DOHH2 (cell line): ENCODE measurements around the gene SLBP.

Source experiments
- H3F3A ChIP-seq: fragments of 200-600 bp; sonication (generic), shearing (Covaris generic); 2 replicates; pipeline ENCODE4 v1.6.0; 2016; ENCODE audit warnings: antibody characterized with exemption, mild to moderate bottlenecking; ENCODE audit not compliant: control insufficient read depth, insufficient read depth
- H3K27ac ChIP-seq: fragments of 200-600 bp; sonication (generic); 2 replicates; pipeline ENCODE4 v1.5.1; 2014; ENCODE audit warnings: low read depth, mild to moderate bottlenecking, low read length, moderate library complexity
- H3K27me3 ChIP-seq: fragments of 200-600 bp; sonication (generic); 2 replicates; pipeline ENCODE4 v1.6.1; 2014; ENCODE audit warnings: mild to moderate bottlenecking, low read length, mixed read lengths; ENCODE audit not compliant: control insufficient read depth
- H3K36me3 ChIP-seq: fragments of 200-600 bp; sonication (generic); 2 replicates; pipeline ENCODE4 v1.6.1; 2014; ENCODE audit warnings: mild to moderate bottlenecking, low read length, moderate library complexity, mixed read lengths; ENCODE audit not compliant: control insufficient read depth
- H3K4me1 ChIP-seq: fragments of 200-600 bp; sonication (generic); 2 replicates; pipeline ENCODE4 v1.6.1; 2014; ENCODE audit warnings: mild to moderate bottlenecking, low read length, mixed read lengths; ENCODE audit not compliant: control insufficient read depth
- H3K4me2 ChIP-seq: fragments of 200-600 bp; sonication (generic); 2 replicates; pipeline ENCODE4 v1.6.0; 2014; ENCODE audit warnings: mild to moderate bottlenecking, low read length, moderate library complexity
- H3K4me3 ChIP-seq: fragments of 200-600 bp; sonication (generic); 2 replicates; pipeline ENCODE4 v1.5.1; 2014; ENCODE audit warnings: mild to moderate bottlenecking, low read length, mixed read lengths
- H3K79me2 ChIP-seq: fragments of 200-600 bp; sonication (generic); 2 replicates; pipeline ENCODE4 v1.6.1; 2014; ENCODE audit warnings: mild to moderate bottlenecking, low read length, mixed read lengths; ENCODE audit not compliant: control insufficient read depth
- H3K9me2 ChIP-seq: fragments of 200-600 bp; sonication (generic); replicated peaks from 2 replicates; pipeline ENCODE4 v1.6.1; 2014; ENCODE audit warnings: mild to moderate bottlenecking, low read length, mixed read lengths; ENCODE audit not compliant: control insufficient read depth
- H3K9me3 ChIP-seq: fragments of 200-600 bp; sonication (generic); 2 replicates; pipeline ENCODE4 v1.6.1; 2014; ENCODE audit warnings: antibody characterized with exemption, low read length, mixed read lengths; ENCODE audit not compliant: control insufficient read depth, insufficient read depth
- H4K20me1 ChIP-seq: fragments of 200-600 bp; sonication (generic); 2 replicates; pipeline ENCODE4 v1.6.0; 2014; ENCODE audit warnings: low read depth, mild to moderate bottlenecking, antibody characterized with exemption, low read length, moderate library complexity; ENCODE audit not compliant: control insufficient read depth, insufficient read depth
- EZH2phosphoT487 ChIP-seq: fragments of 200-600 bp; sonication (generic); IDR thresholded peaks from 2 replicates; pipeline ENCODE4 v1.6.1; 2017; ENCODE audit warnings: borderline replicate concordance, mild to moderate bottlenecking, antibody characterized with exemption, low read length, moderate library complexity, mixed read lengths
- TF ChIP-seq, protein P1 (sequence below): fragments of 200-600 bp; sonication (generic); IDR thresholded peaks from one replicate; pipeline ENCODE4 v1.5.1; 2014; ENCODE audit warnings: antibody characterized with exemption, mild to moderate bottlenecking, low read depth, low read length; ENCODE audit not compliant: poor library complexity, severe bottlenecking

The SLBP gene

DNA sequence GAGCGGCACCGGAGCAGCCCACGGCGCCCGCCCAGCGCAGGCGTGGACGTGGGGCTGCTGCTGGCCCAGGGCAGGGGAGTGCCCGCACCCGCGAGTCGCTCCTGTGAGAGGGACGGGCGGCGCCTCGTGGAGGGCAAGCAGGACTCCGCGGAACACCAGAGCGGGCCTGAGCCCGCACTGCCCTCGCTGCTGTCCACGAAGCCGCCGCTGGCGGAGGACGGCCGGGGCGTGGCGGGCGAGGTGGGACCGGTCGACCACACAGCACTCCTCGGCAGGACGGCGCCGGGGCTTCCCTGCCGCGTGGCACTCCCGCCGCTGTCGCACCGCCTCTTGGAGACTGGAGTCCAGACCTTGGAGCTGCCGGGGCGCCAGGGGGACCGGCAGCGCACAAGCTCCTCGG lies 57.0 kb downstream of the SLBP start:
- peaks cover 11% of the 10 kb centered on the region; the same call in 1 of the 2 replicates for H3K9me3 ChIP-seq
- H3K79me2 ChIP-seq: no peaks in the 10 kb centered on the region
- no peaks in the 10 kb centered on the region for H4K20me1 ChIP-seq
- no peaks in the 10 kb centered on the region for H3K36me3 ChIP-seq
- H3K9me2 ChIP-seq: no peaks in the 10 kb centered on the region
- H3K27me3 ChIP-seq: no peaks in the 10 kb centered on the region
- H3K27ac ChIP-seq: no peak overlapping the region
- H3F3A ChIP-seq: no peaks in the 10 kb centered on the region
- H3K4me3 ChIP-seq: no peak overlapping the region
- TF ChIP-seq EZH2phosphoT487: no peak
- TF ChIP-seq, protein P1, sequence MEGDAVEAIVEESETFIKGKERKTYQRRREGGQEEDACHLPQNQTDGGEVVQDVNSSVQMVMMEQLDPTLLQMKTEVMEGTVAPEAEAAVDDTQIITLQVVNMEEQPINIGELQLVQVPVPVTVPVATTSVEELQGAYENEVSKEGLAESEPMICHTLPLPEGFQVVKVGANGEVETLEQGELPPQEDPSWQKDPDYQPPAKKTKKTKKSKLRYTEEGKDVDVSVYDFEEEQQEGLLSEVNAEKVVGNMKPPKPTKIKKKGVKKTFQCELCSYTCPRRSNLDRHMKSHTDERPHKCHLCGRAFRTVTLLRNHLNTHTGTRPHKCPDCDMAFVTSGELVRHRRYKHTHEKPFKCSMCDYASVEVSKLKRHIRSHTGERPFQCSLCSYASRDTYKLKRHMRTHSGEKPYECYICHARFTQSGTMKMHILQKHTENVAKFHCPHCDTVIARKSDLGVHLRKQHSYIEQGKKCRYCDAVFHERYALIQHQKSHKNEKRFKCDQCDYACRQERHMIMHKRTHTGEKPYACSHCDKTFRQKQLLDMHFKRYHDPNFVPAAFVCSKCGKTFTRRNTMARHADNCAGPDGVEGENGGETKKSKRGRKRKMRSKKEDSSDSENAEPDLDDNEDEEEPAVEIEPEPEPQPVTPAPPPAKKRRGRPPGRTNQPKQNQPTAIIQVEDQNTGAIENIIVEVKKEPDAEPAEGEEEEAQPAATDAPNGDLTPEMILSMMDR: no peak
- H3K4me2 ChIP-seq: no peak overlapping the region
- no peaks in the 10 kb centered on the region for H3K4me1 ChIP-seq

DNA sequence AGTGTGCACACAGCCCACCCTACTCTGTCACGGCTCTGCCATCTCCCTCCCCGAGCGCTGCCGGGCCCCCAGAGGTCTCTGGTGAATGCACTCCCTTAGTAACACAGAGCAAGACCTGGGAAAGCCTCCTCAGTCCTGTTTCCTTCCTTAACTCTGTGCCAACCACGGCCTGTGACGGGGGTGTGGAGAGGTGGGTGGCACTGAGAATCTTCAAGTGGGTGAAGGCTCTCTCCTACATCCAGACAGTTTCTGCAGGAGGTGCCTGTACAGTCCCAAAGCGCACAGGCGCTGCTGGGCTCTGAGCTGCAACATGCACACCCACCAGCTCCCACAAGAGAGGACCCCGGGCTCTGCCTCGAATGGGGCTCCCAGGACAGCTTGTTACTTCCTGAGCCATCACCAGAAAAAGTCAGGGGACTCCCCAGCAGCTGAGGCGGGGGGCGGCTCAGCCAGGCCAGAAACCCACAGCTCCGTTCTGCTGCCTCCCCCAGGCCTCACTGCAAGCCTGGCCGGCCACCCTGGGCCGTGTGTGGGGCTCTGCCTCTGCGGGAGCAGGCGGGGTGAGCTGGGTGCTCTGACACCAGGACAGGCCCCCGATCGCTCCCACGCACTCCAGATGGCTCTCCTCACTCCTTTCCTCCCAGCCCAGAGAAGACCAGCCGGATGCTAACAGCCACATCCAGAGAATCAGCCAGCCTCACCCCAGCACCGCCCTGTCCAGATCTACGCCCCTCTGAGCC lies 57.7 kb downstream of the SLBP start:
- no peaks in the 10 kb centered on the region for H3K79me2 ChIP-seq
- no peaks in the 10 kb centered on the region for H3K36me3 ChIP-seq
- no peaks in the 10 kb centered on the region for H4K20me1 ChIP-seq
- H3K4me1 ChIP-seq: no peaks in the 10 kb centered on the region
- no peak for TF ChIP-seq EZH2phosphoT487
- TF ChIP-seq, protein P1: no peak
- H3K27ac ChIP-seq: no peak overlapping the region
- H3F3A ChIP-seq: no peaks in the 10 kb centered on the region
- peaks cover 11% of the 10 kb centered on the region; the same call in 1 of the 2 replicates for H3K9me3 ChIP-seq
- H3K9me2 ChIP-seq: no peaks in the 10 kb centered on the region
- no peak overlapping the region for H3K4me3 ChIP-seq
- no peak overlapping the region for H3K4me2 ChIP-seq
- H3K27me3 ChIP-seq: no peaks in the 10 kb centered on the region

DNA sequence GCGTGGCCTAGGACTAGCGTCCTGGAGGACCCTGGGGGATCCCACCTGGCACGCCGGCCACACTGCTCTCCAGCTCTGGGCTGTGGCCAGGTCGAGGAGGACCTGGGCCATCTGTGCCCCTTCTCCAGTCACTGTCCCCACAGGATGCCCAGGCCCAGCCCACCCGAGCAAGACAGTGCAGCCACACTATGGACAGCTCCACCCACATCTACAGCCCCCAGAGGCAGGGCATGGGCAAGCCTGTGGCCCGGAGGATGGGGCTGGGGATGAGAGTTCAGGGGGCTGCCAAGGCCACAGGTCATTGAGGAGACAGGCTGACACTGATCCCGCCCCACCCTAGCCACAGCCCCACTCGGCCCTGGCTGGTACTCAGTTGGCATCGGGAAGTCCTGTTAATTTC lies 58.3 kb downstream of the SLBP start:
- H3K79me2 ChIP-seq: no peaks in the 10 kb centered on the region
- H3K36me3 ChIP-seq: no peaks in the 10 kb centered on the region
- H3K27ac ChIP-seq: no peak overlapping the region
- H3K27me3 ChIP-seq: no peaks in the 10 kb centered on the region
- no peak overlapping the region for H3K4me3 ChIP-seq
- no peaks in the 10 kb centered on the region for H3K4me1 ChIP-seq
- H3K9me3 ChIP-seq: peaks cover 11% of the 10 kb centered on the region; the same call in 1 of the 2 replicates
- H3K4me2 ChIP-seq: no peak overlapping the region
- H3K9me2 ChIP-seq: no peaks in the 10 kb centered on the region
- no peaks in the 10 kb centered on the region for H4K20me1 ChIP-seq
- TF ChIP-seq, protein P1: no peak
- H3F3A ChIP-seq: no peaks in the 10 kb centered on the region
